Activated naive CD8-positive, alpha-beta T cell treated with anti-CD3 and anti-CD28 coated beads, Interleukin-2, amount 10 ng/mL, durations not matched to agents 7 days and 5 days (primary cell): ENCODE measurements around the gene NUP54. TPM values are rescaled to one million over a fixed set of nuclear protein-coding genes. Genes with fewer than 3 reads are reported as not detected.

ENCODE experiments used
- ATAC-seq: fragments of 150-1000 bp; cut with Tn5 transposase; one replicate; pipeline ENCODE4 v1.10.0; 2021; ENCODE audit warnings: low read depth, moderate library complexity
- POLR2A ChIA-PET: fragments of 350-600 bp; sonication (Branson Sonifier 250); formaldehyde crosslinking; loops from one replicate; lab custom pipeline; 2021; ENCODE audit warnings: antibody characterized with exemption; lab: Charles Lee
- DNase-seq: peaks from one replicate; pipeline ENCODE4 v3.0.0; 2021
- H3K27ac Mint-ChIP-seq: one replicate; pipeline ENCODE4 v1.8.0; 2022; ENCODE audit warnings: mild to moderate bottlenecking, mixed read lengths
- H3K27me3 Mint-ChIP-seq: one replicate; pipeline ENCODE4 v1.8.0; 2022; ENCODE audit warnings: mild to moderate bottlenecking, moderate library complexity, mixed read lengths
- H3K36me3 Mint-ChIP-seq: one replicate; pipeline ENCODE4 v1.8.0; 2021; ENCODE audit warnings: mild to moderate bottlenecking, mixed read lengths
- H3K4me1 Mint-ChIP-seq: one replicate; pipeline ENCODE4 v1.8.0; 2021; ENCODE audit warnings: mixed read lengths
- H3K4me3 Mint-ChIP-seq: one replicate; pipeline ENCODE4 v1.8.0; 2022; ENCODE audit warnings: mild to moderate bottlenecking, moderate library complexity, mixed read lengths
- H3K9me3 Mint-ChIP-seq: one replicate; pipeline ENCODE4 v1.8.0; 2021; ENCODE audit warnings: mixed read lengths
- total RNA-seq, 2 experiments: library from RNA; stranded (reverse); gene quantifications; one replicate each; pipeline ENCODE4 v1.2.3, GENCODE V29; 2021

Gene NUP54
- total RNA-seq, 2 experiments from 2014 or later = 48.7 to 54.7 TPM

GRCh38 chr4:76083386-76083988 lies 64.7 kb downstream of the NUP54 start:
- POLR2A ChIA-PET = no interaction called here
- ATAC-seq (no peak), DNase-seq (no peak)
- Mint-ChIP-seq H3K9me3 (no peaks in the 10 kb centered on the region), H3K36me3 (no peaks in the 10 kb centered on the region), H3K4me1 (peaks cover 2% of the 10 kb centered on the region), H3K27me3 (peaks cover 20% of the 10 kb centered on the region), H3K4me3 (no peak overlapping the region), H3K27ac (no peak overlapping the region)

- H3K36me3 Mint-ChIP-seq = no peaks in the 10 kb centered on the region
- H3K4me1 Mint-ChIP-seq = peaks cover 2% of the 10 kb centered on the region
- ATAC-seq (no peak), DNase-seq (no peak)
- no peak overlapping the region for H3K4me3 Mint-ChIP-seq
- POLR2A ChIA-PET = no interaction called here
- peaks cover 14% of the 10 kb centered on the region for H3K27me3 Mint-ChIP-seq
- no peak overlapping the region for H3K27ac Mint-ChIP-seq
- no peaks in the 10 kb centered on the region for H3K9me3 Mint-ChIP-seq
Measured at GRCh38 chr4:76078033-76078613, 70.1 kb downstream of the NUP54 start.

- H3K4me3 Mint-ChIP-seq = no peak overlapping the region
- no peak for ATAC-seq
- H3K9me3 Mint-ChIP-seq = no peaks in the 10 kb centered on the region
- no peaks in the 10 kb centered on the region for H3K4me1 Mint-ChIP-seq
- no peak overlapping the region for H3K27ac Mint-ChIP-seq
- DNase-seq = no peak
- no peaks in the 10 kb centered on the region for H3K36me3 Mint-ChIP-seq
- H3K27me3 Mint-ChIP-seq = peaks cover 9% of the 10 kb centered on the region
- POLR2A ChIA-PET = no interaction called here
Measured at GRCh38 chr4:76074993-76075600, 73.1 kb downstream of the NUP54 start.

- DNase-seq (no peak), ATAC-seq (no peak)
- POLR2A ChIA-PET = no interaction called here
- no peaks in the 10 kb centered on the region for H3K36me3 Mint-ChIP-seq
- no peak within 1 kb of the TSS for H3K4me3 Mint-ChIP-seq
- H3K9me3 Mint-ChIP-seq = no peaks in the 10 kb centered on the region
- H3K27ac Mint-ChIP-seq = no peak within 1 kb of the TSS
- H3K4me1 Mint-ChIP-seq = no peaks in the 10 kb centered on the region
- H3K27me3 Mint-ChIP-seq = peaks cover 5% of the 10 kb centered on the region
Measured at GRCh38 chr4:76074468-76074867, 73.7 kb downstream of the NUP54 start, which contains the start of gene ART3. Gene ART3, plus strand, starts transcription at chr4:76074709. Its CDS starts 1,181 bp downstream, at chr4:76075890.

- no peak overlapping the region for H3K4me3 Mint-ChIP-seq
- no peaks in the 10 kb centered on the region for H3K36me3 Mint-ChIP-seq
- H3K27ac Mint-ChIP-seq = no peak overlapping the region
- no peaks in the 10 kb centered on the region for H3K27me3 Mint-ChIP-seq
- ATAC-seq = no peak
- no peaks in the 10 kb centered on the region for H3K9me3 Mint-ChIP-seq
- DNase-seq = no peak
- POLR2A ChIA-PET = no interaction called here
- H3K4me1 Mint-ChIP-seq = no peaks in the 10 kb centered on the region
Measured at GRCh38 chr4:76072760-76073159, 75.4 kb downstream of the NUP54 start.

- POLR2A ChIA-PET = no interaction called here
- peaks cover 2% of the 10 kb centered on the region for H3K27me3 Mint-ChIP-seq
- no peak overlapping the region for H3K27ac Mint-ChIP-seq
- H3K4me3 Mint-ChIP-seq = no peak overlapping the region
- DNase-seq (peak; percentile 42), ATAC-seq (peak; percentile 92)
- no peaks in the 10 kb centered on the region for H3K4me1 Mint-ChIP-seq
- no peaks in the 10 kb centered on the region for H3K36me3 Mint-ChIP-seq
- no peaks in the 10 kb centered on the region for H3K9me3 Mint-ChIP-seq
Measured at GRCh38 chr4:76067652-76068286, 80.4 kb downstream of the NUP54 start.

GRCh38 chr4:76066546-76066945 lies 81.7 kb downstream of the NUP54 start:
- Mint-ChIP-seq H3K36me3 (no peaks in the 10 kb centered on the region), H3K4me3 (no peak overlapping the region), H3K27ac (no peak overlapping the region), H3K9me3 (no peaks in the 10 kb centered on the region), H3K4me1 (no peaks in the 10 kb centered on the region), H3K27me3 (peaks cover 2% of the 10 kb centered on the region)
- ATAC-seq (no peak), DNase-seq (no peak)
- POLR2A ChIA-PET = no interaction called here

Other genes starting within 250 kb of the NUP54 start
- gene PPEF2, start 245.9 kb downstream of the NUP54 start, total RNA-seq = under 1 TPM; 0.17 TPM
- 10 to 100 TPM; 48.3 to 50.5 TPM for gene NAAA, start 207.4 kb downstream of the NUP54 start, total RNA-seq
- 10 to 100 TPM; 47.5 to 50.8 TPM for gene SDAD1, start 157.5 kb downstream of the NUP54 start, total RNA-seq
- under 1 TPM; 0.20 to 0.22 TPM for gene CXCL9, start 140.9 kb downstream of the NUP54 start, total RNA-seq
- under 1 TPM in 1 of 2 experiments, not detected in 1; 0.26 TPM for gene CXCL10, start 124.9 kb downstream of the NUP54 start, total RNA-seq
- not detected for gene CXCL11, start 112.3 kb downstream of the NUP54 start, total RNA-seq
- gene ART3, start 73.7 kb downstream of the NUP54 start, total RNA-seq = not detected
- 10 to 100 TPM; 16.3 to 18.4 TPM for gene SCARB2, start 65.4 kb upstream of the NUP54 start, total RNA-seq
- under 1 TPM in 1 of 2 experiments, not detected in 1; 0.78 TPM for gene FAM47E, start 103.3 kb upstream of the NUP54 start, total RNA-seq
- under 1 TPM; 0.44 to 0.68 TPM for gene STBD1, start 158.3 kb upstream of the NUP54 start, total RNA-seq